Activated T-cell treated with anti-CD3 and anti-CD28 coated beads, Interleukin-2, amount 50 U/mL, for 48 hours (primary cell): ENCODE measurements around the gene CLRN3.

Experiments used
- DNase-seq, 2 experiments: peaks; one replicate each; pipeline ENCODE4 v3.0.0-alpha.2; 2020

Gene CLRN3

DNA sequence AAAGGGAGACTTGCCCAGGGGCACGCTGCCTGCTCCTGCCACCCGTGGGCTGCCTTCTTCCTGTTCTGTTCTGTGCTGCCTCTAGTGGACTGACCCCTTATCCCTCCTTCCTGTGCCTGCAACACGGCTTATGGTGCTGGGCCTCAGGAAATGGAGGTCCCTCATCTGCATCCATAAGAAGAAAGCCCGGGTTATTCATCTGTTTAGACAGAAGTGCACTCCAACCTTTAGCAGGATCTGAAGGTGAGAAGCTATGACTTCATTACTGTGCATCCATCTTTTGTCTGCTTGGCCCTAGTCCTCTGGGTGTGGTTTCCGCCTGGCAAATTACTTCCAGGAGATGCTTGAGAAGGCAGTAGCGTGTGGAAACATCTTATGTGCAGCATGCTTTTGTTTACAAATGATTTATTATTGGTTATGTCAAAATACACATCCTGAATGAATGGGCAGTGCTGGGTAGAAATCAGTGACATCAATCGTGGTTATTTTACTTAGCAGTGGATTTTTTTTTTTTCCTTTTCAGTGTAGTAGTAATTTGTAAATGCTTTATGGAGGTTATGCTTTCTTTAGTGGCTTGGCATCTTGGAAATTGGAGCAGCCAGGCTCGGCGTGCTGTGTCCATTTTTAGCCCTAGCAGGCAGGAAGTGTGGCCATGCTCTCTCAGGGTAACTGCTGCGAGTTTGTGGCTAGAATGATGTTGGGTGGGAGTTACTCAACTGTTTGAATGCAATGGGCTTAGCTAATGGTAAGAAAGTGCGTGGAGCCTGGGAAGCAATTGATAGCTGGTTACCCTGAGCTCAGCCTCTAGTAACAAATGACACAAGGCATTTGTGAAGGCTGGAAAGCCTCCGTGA is 26.9 kb upstream of the CLRN3 start:
- no peak for DNase-seq

- DNase-seq: no peak
Observed at GRCh38 chr10:127918572-127918971, 25.8 kb upstream of the CLRN3 start.

GRCh38 chr10:127916826-127917225 is 24.1 kb upstream of the CLRN3 start:
- no peak for DNase-seq

DNA sequence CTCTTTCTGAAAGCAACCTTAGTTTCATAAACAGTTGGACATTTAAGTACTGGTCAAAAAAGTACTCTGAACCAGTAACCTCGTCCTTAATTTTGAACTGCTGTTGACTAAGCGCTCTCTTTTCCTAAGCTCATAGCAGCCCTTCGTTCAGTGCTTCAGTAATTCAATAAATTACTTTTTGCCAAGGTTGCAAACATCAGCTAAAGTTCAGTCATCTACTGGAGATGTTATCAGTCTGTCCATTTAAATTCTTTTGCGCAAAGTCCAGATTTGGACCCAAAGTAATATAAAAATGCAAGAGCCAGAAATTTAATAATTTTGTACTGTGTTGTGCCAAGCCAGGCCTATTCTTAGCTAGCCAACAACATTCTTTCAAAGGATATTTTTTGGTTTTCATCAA is 22.6 kb upstream of the CLRN3 start:
- no peak for DNase-seq

DNA sequence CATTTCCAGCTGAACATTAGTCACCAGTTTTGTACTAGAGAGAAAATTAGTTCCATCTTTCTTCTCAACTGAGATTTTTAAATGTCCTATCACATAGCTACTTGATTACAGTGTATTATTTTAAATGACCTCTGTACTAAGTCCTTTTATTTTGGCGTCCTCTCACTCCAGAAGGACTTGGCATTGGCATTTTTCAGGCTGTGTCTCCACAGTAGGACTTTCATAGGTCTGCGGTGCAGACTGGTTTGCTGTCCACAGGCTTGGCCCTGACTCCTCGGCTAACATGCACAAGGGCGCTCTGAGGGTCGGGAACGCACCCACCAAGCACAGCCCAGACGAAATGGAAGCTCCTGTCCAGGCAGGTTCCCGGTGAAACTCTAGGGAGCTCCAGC is 20.6 kb upstream of the CLRN3 start:
- no peak for DNase-seq

GRCh38 chr10:127912607-127913367 is 20.0 kb upstream of the CLRN3 start:
- DNase-seq: no peak

- no peak for DNase-seq
Observed at GRCh38 chr10:127911867-127912257, 19.1 kb upstream of the CLRN3 start.

- DNase-seq: no peak
Observed at GRCh38 chr10:127911218-127911866, 18.6 kb upstream of the CLRN3 start.

GRCh38 chr10:127910464-127910770 is 17.7 kb upstream of the CLRN3 start:
- DNase-seq: no peak

- DNase-seq: no peak
Observed at GRCh38 chr10:127909716-127910463, 17.1 kb upstream of the CLRN3 start.

- no peak for DNase-seq
Observed at GRCh38 chr10:127908959-127909267, 16.2 kb upstream of the CLRN3 start.

DNA sequence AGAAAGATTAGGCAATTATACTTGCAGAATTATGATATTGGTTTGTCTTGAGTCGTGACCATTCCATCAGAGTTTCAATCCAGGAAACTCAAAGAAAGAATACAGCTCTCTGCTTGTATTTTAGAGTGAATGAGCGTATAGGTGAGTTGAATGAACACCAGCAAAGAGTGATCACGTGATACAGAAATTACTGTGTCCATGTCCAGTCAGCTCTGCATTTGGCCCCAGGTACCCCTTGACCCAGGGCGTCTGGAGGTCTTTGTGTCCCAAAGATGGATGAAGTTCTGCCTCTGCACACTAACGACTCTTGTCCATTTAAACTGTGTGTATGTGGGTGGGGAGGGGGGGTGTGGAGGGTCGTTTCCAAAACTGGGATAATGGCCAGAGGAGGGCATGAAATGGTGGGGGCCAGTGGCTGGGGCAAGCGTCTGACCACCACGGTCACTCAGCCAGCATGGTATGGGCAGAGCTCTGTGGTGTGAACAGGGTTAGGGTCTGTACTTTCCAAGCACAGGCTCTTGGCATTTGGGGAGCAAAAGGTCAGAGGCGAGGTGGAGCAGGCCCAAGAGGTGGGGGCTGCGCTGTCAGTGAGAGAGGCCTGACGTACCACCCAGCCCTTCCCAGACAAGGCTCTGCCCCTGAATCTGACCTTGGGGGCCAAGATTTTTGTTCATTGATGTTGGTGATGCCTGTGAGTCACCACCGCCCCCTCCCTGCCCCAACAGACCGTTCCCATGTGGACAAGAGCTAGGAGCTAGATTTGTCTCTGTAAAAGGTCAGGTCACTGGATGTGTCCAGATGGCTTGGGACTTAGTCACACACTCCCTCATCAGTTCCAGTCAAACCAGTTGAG is 15.6 kb upstream of the CLRN3 start:
- DNase-seq: no peak

GRCh38 chr10:127907411-127908105 is 14.8 kb upstream of the CLRN3 start:
- DNase-seq: peak; percentile 33 to 47

GRCh38 chr10:127906548-127907377 is 14.0 kb upstream of the CLRN3 start, which contains the start of gene PTPRE:
Gene PTPRE, plus strand, starts transcription at chr10:127907103. Its CDS starts 133,779 bp downstream, at chr10:128040882.
- DNase-seq: peak; percentile 84 to 87

DNA sequence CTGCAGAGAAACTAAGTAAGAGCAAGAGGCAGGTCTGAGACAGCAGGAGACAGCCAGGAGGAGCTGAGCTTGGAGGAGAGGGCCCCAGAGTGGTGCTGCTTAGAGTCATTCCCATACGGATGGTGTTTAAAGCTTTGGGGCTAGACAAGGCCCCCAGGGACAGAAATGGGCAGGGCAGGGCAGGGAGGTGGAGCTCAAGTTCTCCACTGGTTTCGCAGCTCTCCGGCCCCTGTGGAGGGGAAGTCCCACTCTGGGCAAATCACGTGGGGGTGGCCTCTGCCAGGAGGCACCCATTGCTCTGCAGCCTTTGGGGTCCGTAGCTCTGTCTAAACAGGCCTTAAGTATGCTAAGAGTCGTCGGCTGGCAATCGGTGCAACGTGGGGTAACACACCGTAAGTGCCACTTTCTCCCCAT is 13.1 kb upstream of the CLRN3 start:
- peak in 1 of 2 experiments; percentile 13 for DNase-seq

GRCh38 chr10:127905001-127905847 is 12.5 kb upstream of the CLRN3 start:
- peak in 1 of 2 experiments; percentile 10 for DNase-seq

DNA sequence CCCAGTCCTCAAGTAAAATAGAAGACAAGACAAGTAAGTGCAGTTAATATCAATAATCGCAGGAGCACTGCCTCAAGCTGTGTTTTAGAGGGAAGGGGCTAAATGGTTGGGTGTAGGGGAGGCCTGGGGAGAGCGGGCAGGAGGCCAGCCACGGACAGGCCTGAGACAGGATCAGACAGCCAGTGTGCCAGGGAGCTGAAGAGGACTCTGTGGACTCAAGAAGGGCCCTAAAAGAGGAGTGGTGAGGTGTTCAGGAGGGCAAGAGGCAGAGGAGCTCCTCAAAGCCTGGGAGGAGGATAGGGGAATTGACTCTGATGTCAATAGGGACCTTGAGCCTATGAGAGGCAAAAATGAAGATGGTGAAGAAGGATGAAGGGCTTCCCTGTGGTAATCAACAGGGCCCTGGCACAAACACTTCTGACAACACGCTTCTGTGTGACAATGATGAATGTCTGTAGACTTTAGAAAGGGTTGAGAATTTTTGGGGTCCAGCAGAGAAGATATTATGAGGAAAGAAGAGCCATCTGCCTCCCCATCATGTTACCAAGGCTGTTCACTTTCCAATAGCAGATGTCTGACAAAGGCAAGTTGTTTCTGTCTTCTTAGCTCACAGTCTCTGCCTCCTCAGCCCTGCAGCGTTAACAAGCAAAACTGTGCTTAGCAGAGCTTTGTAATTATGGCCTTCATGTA is 11.7 kb upstream of the CLRN3 start:
- peak in 1 of 2 experiments; percentile 9 for DNase-seq

DNA sequence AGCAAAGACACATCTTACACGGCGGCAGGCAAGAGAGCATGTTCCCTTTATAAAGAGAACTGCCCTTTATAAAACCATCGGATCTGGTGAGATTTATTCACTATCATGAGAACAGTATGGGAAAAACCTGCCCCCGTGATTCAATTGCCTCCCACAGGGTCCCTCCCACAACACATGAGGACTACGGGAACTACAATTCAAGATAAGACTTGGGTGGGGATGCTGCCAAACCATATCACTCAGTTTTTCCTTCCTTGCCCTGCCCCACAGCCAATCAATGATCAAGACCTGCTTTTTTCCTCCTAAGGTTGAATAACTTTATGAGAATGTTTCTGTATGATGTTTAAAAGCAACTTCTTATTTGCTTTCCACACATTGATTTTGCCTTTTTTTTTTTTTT is 11.0 kb upstream of the CLRN3 start:
- no peak for DNase-seq
